H9 (cell line): ENCODE results near the gene DNER. TPM values are rescaled to one million over a fixed set of nuclear protein-coding genes. Genes with fewer than 3 reads are reported as not detected.

Experiments
- DNase-seq: peaks from one replicate; pipeline ENCODE4 v3.0.0-alpha.2; 2017
- H2AFZ ChIP-seq: one replicate; pipeline ENCODE4 v1.6.1; 2013; ENCODE audit warnings: mild to moderate bottlenecking, low read length, control low read depth, moderate library complexity
- H2AK5ac ChIP-seq: 2 replicates; pipeline ENCODE4 v1.6.1; 2013; ENCODE audit warnings: low read length, control low read depth, mixed read lengths; ENCODE audit not compliant: insufficient read length
- H2BK120ac ChIP-seq: one replicate; pipeline ENCODE4 v1.6.1; 2013; ENCODE audit warnings: low read depth, mild to moderate bottlenecking, low read length, control low read depth, inconsistent platforms; ENCODE audit not compliant: poor library complexity, severe bottlenecking
- H2BK12ac ChIP-seq: 2 replicates; pipeline ENCODE4 v1.6.1; 2013; ENCODE audit warnings: low read length, control low read depth, mixed read lengths, low read depth; ENCODE audit not compliant: insufficient read length
- H2BK15ac ChIP-seq: 2 replicates; pipeline ENCODE4 v1.6.1; 2013; ENCODE audit warnings: low read depth, low read length, control low read depth
- H2BK20ac ChIP-seq: one replicate; pipeline ENCODE4 v1.6.1; 2013; ENCODE audit warnings: low read depth, mild to moderate bottlenecking, low read length, control low read depth, inconsistent platforms; ENCODE audit not compliant: poor library complexity, severe bottlenecking
- H2BK5ac ChIP-seq: 2 replicates; pipeline ENCODE4 v1.6.1; 2013; ENCODE audit warnings: low read length, control low read depth, mixed read lengths; ENCODE audit not compliant: insufficient read length
- H3K14ac ChIP-seq: 2 replicates; pipeline ENCODE4 v1.6.1; 2013; ENCODE audit warnings: low read length, control low read depth; ENCODE audit not compliant: insufficient read depth
- H3K18ac ChIP-seq: 2 replicates; pipeline ENCODE4 v1.6.1; 2013; ENCODE audit warnings: low read depth, mild to moderate bottlenecking, mixed read lengths, low read length, control low read depth; ENCODE audit not compliant: insufficient read length
- H3K23ac ChIP-seq: 2 replicates; pipeline ENCODE4 v1.6.1; 2013; ENCODE audit warnings: low read length, control low read depth, mixed read lengths, low read depth; ENCODE audit not compliant: insufficient read length
- H3K23me2 ChIP-seq: 2 replicates; pipeline ENCODE4 v1.6.1; 2013; ENCODE audit warnings: low read depth, mild to moderate bottlenecking, mixed read lengths, low read length, control low read depth; ENCODE audit not compliant: insufficient read length, poor library complexity, severe bottlenecking
- H3K27ac ChIP-seq: 2 replicates; pipeline ENCODE4 v1.5.1; 2013; ENCODE audit warnings: low read length, control low read depth, mixed read lengths, low read depth; ENCODE audit not compliant: insufficient read length
- H3K27me3 ChIP-seq: 2 replicates; pipeline ENCODE4 v1.6.1; 2013; ENCODE audit warnings: low read length, control low read depth, inconsistent platforms; ENCODE audit not compliant: insufficient read depth
- H3K4ac ChIP-seq: 2 replicates; pipeline ENCODE4 v1.6.1; 2013; ENCODE audit warnings: low read depth, mild to moderate bottlenecking, control low read depth, inconsistent platforms, low read length, moderate library complexity
- H3K4me1 ChIP-seq: 2 replicates; pipeline ENCODE4 v1.6.1; 2013; ENCODE audit warnings: low read length, control low read depth, inconsistent platforms; ENCODE audit not compliant: insufficient read depth
- H3K4me2 ChIP-seq: 2 replicates; pipeline ENCODE4 v1.6.1; 2013; ENCODE audit warnings: low read length, control low read depth, mixed read lengths; ENCODE audit not compliant: insufficient read length, insufficient read depth
- H3K56ac ChIP-seq: 2 replicates; pipeline ENCODE4 v1.6.1; 2013; ENCODE audit warnings: low read depth, mild to moderate bottlenecking, mixed read lengths, low read length, control low read depth; ENCODE audit not compliant: insufficient read length
- H3K79me1 ChIP-seq: 2 replicates; pipeline ENCODE4 v1.6.1; 2013; ENCODE audit warnings: low read depth, mild to moderate bottlenecking, moderate library complexity, low read length, control low read depth, inconsistent platforms; ENCODE audit not compliant: insufficient read depth, poor library complexity, severe bottlenecking
- H3K79me2 ChIP-seq: 2 replicates; pipeline ENCODE4 v1.6.1; 2013; ENCODE audit warnings: low read length, control low read depth, inconsistent platforms; ENCODE audit not compliant: insufficient read depth
- H3K9ac ChIP-seq: 2 replicates; pipeline ENCODE4 v1.6.1; 2013; ENCODE audit warnings: low read length, control low read depth, mixed read lengths; ENCODE audit not compliant: insufficient read length; ENCODE audit errors: extremely low read depth
- H3K9me3 ChIP-seq: one replicate; pipeline ENCODE4 v1.6.1; 2013; ENCODE audit warnings: low read depth, low read length, inconsistent platforms; ENCODE audit not compliant: control insufficient read depth
- H3T11ph ChIP-seq: one replicate; pipeline ENCODE4 v1.6.1; 2013; ENCODE audit warnings: mild to moderate bottlenecking, low read length, control low read depth, inconsistent platforms
- H4K20me1 ChIP-seq: one replicate; pipeline ENCODE4 v1.6.1; 2013; ENCODE audit not compliant: control insufficient read depth, insufficient read length, insufficient read depth
- H4K5ac ChIP-seq: 2 replicates; pipeline ENCODE4 v1.6.1; 2013; ENCODE audit warnings: low read depth, mild to moderate bottlenecking, mixed read lengths, low read length, control low read depth; ENCODE audit not compliant: insufficient read length
- H4K8ac ChIP-seq: replicated peaks from 2 replicates; pipeline ENCODE4 v1.6.1; 2013; ENCODE audit warnings: low read length, control low read depth, mixed read lengths, low read depth; ENCODE audit not compliant: insufficient read length
- H4K91ac ChIP-seq: 2 replicates; pipeline ENCODE4 v1.6.1; 2013; ENCODE audit warnings: low read depth, mild to moderate bottlenecking, moderate library complexity, mixed read lengths, low read length, control low read depth; ENCODE audit not compliant: insufficient read length
- H3K27ac Mint-ChIP-seq, 3 experiments: 2 replicates in 2 of 3; 3 replicates in 1 of 3; pipeline ENCODE4 v1.8.0; 2020 to 2021; ENCODE audit warnings: mixed read lengths in 3 of 3, mild to moderate bottlenecking in 1 of 3, moderate library complexity in 1 of 3
- H3K27me3 Mint-ChIP-seq: 2 replicates; pipeline ENCODE4 v1.8.0; 2021; ENCODE audit warnings: low read depth, mild to moderate bottlenecking, moderate library complexity, mixed read lengths
- H3K36me3 Mint-ChIP-seq, 3 experiments: 2 replicates in 2 of 3; 3 replicates in 1 of 3; pipeline ENCODE4 v1.8.0; 2020 to 2021; ENCODE audit warnings: low read depth in 3 of 3, mixed read lengths in 3 of 3; ENCODE audit not compliant: insufficient read depth in 1 of 3
- H3K4me1 Mint-ChIP-seq, 2 experiments: 2 replicates each; pipeline ENCODE4 v1.8.0; 2020; ENCODE audit warnings: mixed read lengths in 2 of 2
- H3K4me3 Mint-ChIP-seq, 2 experiments: 2 replicates in 1 of 2; 3 replicates in 1 of 2; pipeline ENCODE4 v1.8.0; 2020 to 2021; ENCODE audit warnings: mild to moderate bottlenecking in 2 of 2, mixed read lengths in 2 of 2, moderate library complexity in 1 of 2
- H3K9me3 Mint-ChIP-seq, 2 experiments: 2 replicates in 1 of 2; 3 replicates in 1 of 2; pipeline ENCODE4 v1.8.0; 2020; ENCODE audit warnings: mild to moderate bottlenecking in 2 of 2, mixed read lengths in 2 of 2, moderate library complexity in 1 of 2
- WGBS: extraction: QIAGEN DNeasy Blood & Tissue Kit; methylation state at CpG from one replicate; pipeline ENCODE4 v1.1.7; 2013; ENCODE audit warnings: missing lambda C conversion rate, low lambda C conversion rate, mixed read lengths; ENCODE audit not compliant: insufficient read length; ENCODE audit errors: extremely low coverage; 5-methylcytosine and 5-hydroxymethylcytosine counted together
- total RNA-seq: library from RNA; stranded (reverse); gene quantifications from 2 replicates; pipeline ENCODE4 v1.2.1, GENCODE V29; 2021
- TF ChIP-seq, protein P1 (sequence below): fragments of 200-600 bp; sonication (generic); conservative IDR thresholded peaks from 3 replicates; pipeline ENCODE4 v1.8.0; 2021; ENCODE audit warnings: antibody characterized with exemption, mild to moderate bottlenecking

DNER gene
- total RNA-seq, 1 experiment from 2014 or later = 1.0 TPM

GRCh38 chr2:229665158-229665557, 49.2 kb downstream of the DNER start:
- Histone ChIP-seq H3K14ac (no peak overlapping the region), H2BK15ac (no peak overlapping the region), H3K9ac (no peak overlapping the region), H2BK120ac (no peak overlapping the region), H2BK12ac (no peak overlapping the region), H3K27me3 (no peaks in the 10 kb centered on the region), H3K18ac (no peak overlapping the region), H3K23ac (no peak overlapping the region), H3K9me3 (no peaks in the 10 kb centered on the region), H4K8ac (no peak overlapping the region), H4K91ac (no peak overlapping the region), H3K79me1 (no peaks in the 10 kb centered on the region), H2BK5ac (no peak overlapping the region), H2AFZ (no peak overlapping the region), H3K4me2 (no peak overlapping the region), H2AK5ac (no peak overlapping the region), H2BK20ac (no peak overlapping the region), H3K23me2 (no peaks in the 10 kb centered on the region), H3K56ac (no peak overlapping the region), H3K27ac (no peak overlapping the region), H3T11ph (no peak overlapping the region), H3K4ac (no peak overlapping the region), H4K5ac (no peak overlapping the region), H4K20me1 (no peaks in the 10 kb centered on the region), H3K79me2 (no peaks in the 10 kb centered on the region), H3K4me1 (no peaks in the 10 kb centered on the region)
- H3K27me3 Mint-ChIP-seq = no peaks in the 10 kb centered on the region; the same call in 1 of the 2 replicates
- TF ChIP-seq, protein P1, sequence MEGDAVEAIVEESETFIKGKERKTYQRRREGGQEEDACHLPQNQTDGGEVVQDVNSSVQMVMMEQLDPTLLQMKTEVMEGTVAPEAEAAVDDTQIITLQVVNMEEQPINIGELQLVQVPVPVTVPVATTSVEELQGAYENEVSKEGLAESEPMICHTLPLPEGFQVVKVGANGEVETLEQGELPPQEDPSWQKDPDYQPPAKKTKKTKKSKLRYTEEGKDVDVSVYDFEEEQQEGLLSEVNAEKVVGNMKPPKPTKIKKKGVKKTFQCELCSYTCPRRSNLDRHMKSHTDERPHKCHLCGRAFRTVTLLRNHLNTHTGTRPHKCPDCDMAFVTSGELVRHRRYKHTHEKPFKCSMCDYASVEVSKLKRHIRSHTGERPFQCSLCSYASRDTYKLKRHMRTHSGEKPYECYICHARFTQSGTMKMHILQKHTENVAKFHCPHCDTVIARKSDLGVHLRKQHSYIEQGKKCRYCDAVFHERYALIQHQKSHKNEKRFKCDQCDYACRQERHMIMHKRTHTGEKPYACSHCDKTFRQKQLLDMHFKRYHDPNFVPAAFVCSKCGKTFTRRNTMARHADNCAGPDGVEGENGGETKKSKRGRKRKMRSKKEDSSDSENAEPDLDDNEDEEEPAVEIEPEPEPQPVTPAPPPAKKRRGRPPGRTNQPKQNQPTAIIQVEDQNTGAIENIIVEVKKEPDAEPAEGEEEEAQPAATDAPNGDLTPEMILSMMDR = no peak
- no peak overlapping the region for H3K27ac Mint-ChIP-seq
- no peaks in the 10 kb centered on the region for H3K36me3 Mint-ChIP-seq
- H3K4me1 Mint-ChIP-seq = no peaks in the 10 kb centered on the region
- WGBS = no CpG with 5 or more reads among the region's 1 CpG
- DNase-seq = no peak
- no peaks in the 10 kb centered on the region for H3K9me3 Mint-ChIP-seq
- H3K4me3 Mint-ChIP-seq = no peak overlapping the region
